ENCODE data around the gene LRRC1. TPM values are rescaled to one million over a fixed set of nuclear protein-coding genes. Genes with fewer than 3 reads are reported as not detected.

LRRC1 gene
- total and polyA plus RNA-seq, 2 of the 13 experiments (the other 11 are each of a cell fraction or from before 2014, with no cell fraction given), result 15.6 to 27.7 TPM

- no peak for TF ChIP-seq SIN3B (IDR thresholded peaks at IDR 0.05; ENCODE audit: low read length)
- TF ChIP-seq ZNF263 (CRISPR knock-in tag; IDR thresholded peaks at IDR 0.05), result peak; percentile 28; the same call in 1 of the 2 replicates
- TF ChIP-seq IRF2 (CRISPR knock-in tag; IDR thresholded peaks at IDR 0.05), result 0 out of 2 replicates have a peak, but pooled peaks have one; percentile 3
- no peak for TF ChIP-seq FUBP1 (CRISPR knock-in tag; IDR thresholded peaks at IDR 0.05; ENCODE audit: borderline replicate concordance)
- peak; percentile 79 for TF ChIP-seq SOX5 (CRISPR knock-in tag; IDR thresholded peaks at IDR 0.05; ENCODE audit: borderline replicate concordance)
- TF ChIP-seq ZNF280D (CRISPR knock-in tag; IDR thresholded peaks at IDR 0.05), result 0 out of 2 replicates have a peak, but pooled peaks have one; percentile 29
- TF ChIP-seq ZNF646 (CRISPR knock-in tag; IDR thresholded peaks at IDR 0.05), result peak; percentile 18; the same call in 1 of the 2 replicates
- TF ChIP-seq MIXL1 (CRISPR knock-in tag; IDR thresholded peaks at IDR 0.05), result no peak
- TF ChIP-seq NFE2L1 (CRISPR knock-in tag; IDR thresholded peaks at IDR 0.05; ENCODE audit: borderline replicate concordance), result no peak
- no peak for TF ChIP-seq NONO (IDR thresholded peaks at IDR 0.05)
- 0 out of 2 replicates have a peak, but pooled peaks have one; percentile 22 for TF ChIP-seq NONO (CRISPR knock-in tag; conservative IDR thresholded peaks at IDR 0.05)
- peak; percentile 52; the same call in 1 of the 2 replicates for TF ChIP-seq ZMYM2 (CRISPR knock-in tag; IDR thresholded peaks at IDR 0.05)
- TF ChIP-seq SOX6 (IDR thresholded peaks at IDR 0.05), result no peak
- TF ChIP-seq SOX6 (CRISPR knock-in tag; IDR thresholded peaks at IDR 0.05), result peak; percentile 85
Observed at GRCh38 chr6:53847796-53848314, 53.0 kb downstream of the LRRC1 start (continued).

All from HepG2 (cell line).